Neural cell (in vitro differentiated cells): Measurements from ENCODE around the gene SMOC1.

Source experiments
- CTCF ChIP-seq: fragments of 450-650 bp; IDR thresholded peaks from 2 replicates; pipeline ENCODE4 v1.5.1; 2014; ENCODE audit warnings: antibody characterized with exemption, mild to moderate bottlenecking, moderate library complexity; ENCODE audit not compliant: poor library complexity, severe bottlenecking
- EP300 ChIP-seq: fragments of 450-650 bp; conservative IDR thresholded peaks from 2 replicates; pipeline ENCODE4 v1.6.1; 2014; ENCODE audit warnings: antibody characterized with exemption, mild to moderate bottlenecking, moderate library complexity; ENCODE audit not compliant: poor library complexity, severe bottlenecking
- MXI1 ChIP-seq: fragments of 450-650 bp; conservative IDR thresholded peaks from 2 replicates; pipeline ENCODE4 v1.6.1; 2014; ENCODE audit warnings: antibody characterized with exemption, mild to moderate bottlenecking; ENCODE audit not compliant: poor library complexity, severe bottlenecking
- POLR2AphosphoS5 ChIP-seq: IDR thresholded peaks from 2 replicates; pipeline ENCODE4 v1.6.1; 2012
- REST ChIP-seq: IDR thresholded peaks from 2 replicates; pipeline ENCODE4 v1.6.1; 2012; ENCODE audit warnings: borderline replicate concordance
- TAF1 ChIP-seq: IDR thresholded peaks from 2 replicates; pipeline ENCODE4 v1.6.1; 2012; ENCODE audit warnings: low read depth

DNA sequence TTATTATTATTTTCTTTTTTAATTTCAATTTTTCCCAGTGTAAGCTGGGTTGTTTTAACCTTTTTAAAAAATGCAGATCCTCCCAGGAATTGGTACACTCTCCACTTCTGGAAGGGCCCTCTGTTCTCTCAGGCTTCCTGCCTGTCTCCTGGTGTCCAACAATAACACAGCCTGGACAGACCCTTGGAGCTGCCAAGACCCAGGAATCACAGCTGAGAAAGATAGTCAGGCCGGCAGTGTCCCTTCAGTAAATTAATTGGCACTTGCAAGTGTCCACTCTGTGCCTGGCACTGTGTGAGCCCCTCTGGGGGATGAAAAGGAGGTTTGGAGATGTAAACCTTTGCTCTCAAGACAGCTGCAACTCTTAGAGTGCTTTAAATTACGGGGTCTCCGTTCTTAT is 113.3 kb downstream of the SMOC1 start:
- no peak for TF ChIP-seq POLR2AphosphoS5
- no peak for TF ChIP-seq CTCF
- no peak for TF ChIP-seq EP300
- TF ChIP-seq TAF1 = no peak
- TF ChIP-seq REST = no peak
- TF ChIP-seq MXI1 = no peak
